ENCODE measurements around the gene KRT33B.

The KRT33B gene

GRCh38 chr17:41322903-41323895 is 46.4 kb downstream of the KRT33B start:
- no peak for DNase-seq

GRCh38 chr17:41322094-41322902 is 47.3 kb downstream of the KRT33B start:
- DNase-seq = no peak

GRCh38 chr17:41318231-41318630 is 51.4 kb downstream of the KRT33B start:
- DNase-seq = no peak

- DNase-seq = no peak
These were observed 53.7 kb downstream of the KRT33B start for GRCh38 chr17:41315814-41316445.

GRCh38 chr17:41315204-41315794 is 54.3 kb downstream of the KRT33B start, which contains the start of gene KRTAP17-1:
TSS of gene KRTAP17-1 (minus strand) at chr17:41315710. CDS start at chr17:41315650, 60 bp downstream.
- no peak for DNase-seq
